Measurements from ENCODE around the gene OAT.

The OAT gene

DNA sequence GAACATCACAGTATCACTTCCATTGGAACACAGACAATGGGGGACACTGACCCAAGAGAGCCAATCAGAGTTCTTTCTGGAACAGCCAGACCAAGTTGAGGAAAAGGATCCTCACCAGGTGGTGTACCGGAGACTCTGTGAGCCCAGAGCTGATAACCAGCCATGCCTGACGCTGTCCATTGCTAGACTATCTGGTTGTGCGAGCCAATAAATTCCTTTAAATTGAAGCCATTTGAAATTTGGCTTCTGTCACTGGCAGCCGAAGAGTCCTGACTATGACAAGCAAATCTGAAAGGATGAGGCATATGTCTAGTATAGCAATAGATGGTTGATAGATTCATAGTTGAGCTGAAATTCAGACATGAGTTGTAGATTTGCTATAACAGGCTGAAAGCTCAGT, 39.8 kb upstream of the OAT start:
- Histone ChIP-seq H3K4me3 (replicated peaks; ENCODE audit: insufficient read depth, low read length) (no peak overlapping the region), H3K27ac (replicated peaks) (no peak overlapping the region), H3K27me3 (ENCODE audit: insufficient read depth, poor library complexity, severe bottlenecking) (peaks cover 14% of the 10 kb centered on the region)
- no peak for DNase-seq (ENCODE audit: low read depth in 1 of 2, low spot score in 1 of 2)
- TF ChIP-seq, protein P1, sequence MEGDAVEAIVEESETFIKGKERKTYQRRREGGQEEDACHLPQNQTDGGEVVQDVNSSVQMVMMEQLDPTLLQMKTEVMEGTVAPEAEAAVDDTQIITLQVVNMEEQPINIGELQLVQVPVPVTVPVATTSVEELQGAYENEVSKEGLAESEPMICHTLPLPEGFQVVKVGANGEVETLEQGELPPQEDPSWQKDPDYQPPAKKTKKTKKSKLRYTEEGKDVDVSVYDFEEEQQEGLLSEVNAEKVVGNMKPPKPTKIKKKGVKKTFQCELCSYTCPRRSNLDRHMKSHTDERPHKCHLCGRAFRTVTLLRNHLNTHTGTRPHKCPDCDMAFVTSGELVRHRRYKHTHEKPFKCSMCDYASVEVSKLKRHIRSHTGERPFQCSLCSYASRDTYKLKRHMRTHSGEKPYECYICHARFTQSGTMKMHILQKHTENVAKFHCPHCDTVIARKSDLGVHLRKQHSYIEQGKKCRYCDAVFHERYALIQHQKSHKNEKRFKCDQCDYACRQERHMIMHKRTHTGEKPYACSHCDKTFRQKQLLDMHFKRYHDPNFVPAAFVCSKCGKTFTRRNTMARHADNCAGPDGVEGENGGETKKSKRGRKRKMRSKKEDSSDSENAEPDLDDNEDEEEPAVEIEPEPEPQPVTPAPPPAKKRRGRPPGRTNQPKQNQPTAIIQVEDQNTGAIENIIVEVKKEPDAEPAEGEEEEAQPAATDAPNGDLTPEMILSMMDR (IDR thresholded peaks at IDR 0.05; ENCODE audit: insufficient read depth, low read length): no peak
- TF ChIP-seq SPI1 (IDR thresholded peaks at IDR 0.05; ENCODE audit: borderline replicate concordance, low read depth): no peak
- TF ChIP-seq POLR2AphosphoS5 (IDR thresholded peaks at IDR 0.05; ENCODE audit: low read depth): no peak
- TF ChIP-seq GABPA (IDR thresholded peaks at IDR 0.05; ENCODE audit: low read depth): no peak
- TF ChIP-seq, protein P2, sequence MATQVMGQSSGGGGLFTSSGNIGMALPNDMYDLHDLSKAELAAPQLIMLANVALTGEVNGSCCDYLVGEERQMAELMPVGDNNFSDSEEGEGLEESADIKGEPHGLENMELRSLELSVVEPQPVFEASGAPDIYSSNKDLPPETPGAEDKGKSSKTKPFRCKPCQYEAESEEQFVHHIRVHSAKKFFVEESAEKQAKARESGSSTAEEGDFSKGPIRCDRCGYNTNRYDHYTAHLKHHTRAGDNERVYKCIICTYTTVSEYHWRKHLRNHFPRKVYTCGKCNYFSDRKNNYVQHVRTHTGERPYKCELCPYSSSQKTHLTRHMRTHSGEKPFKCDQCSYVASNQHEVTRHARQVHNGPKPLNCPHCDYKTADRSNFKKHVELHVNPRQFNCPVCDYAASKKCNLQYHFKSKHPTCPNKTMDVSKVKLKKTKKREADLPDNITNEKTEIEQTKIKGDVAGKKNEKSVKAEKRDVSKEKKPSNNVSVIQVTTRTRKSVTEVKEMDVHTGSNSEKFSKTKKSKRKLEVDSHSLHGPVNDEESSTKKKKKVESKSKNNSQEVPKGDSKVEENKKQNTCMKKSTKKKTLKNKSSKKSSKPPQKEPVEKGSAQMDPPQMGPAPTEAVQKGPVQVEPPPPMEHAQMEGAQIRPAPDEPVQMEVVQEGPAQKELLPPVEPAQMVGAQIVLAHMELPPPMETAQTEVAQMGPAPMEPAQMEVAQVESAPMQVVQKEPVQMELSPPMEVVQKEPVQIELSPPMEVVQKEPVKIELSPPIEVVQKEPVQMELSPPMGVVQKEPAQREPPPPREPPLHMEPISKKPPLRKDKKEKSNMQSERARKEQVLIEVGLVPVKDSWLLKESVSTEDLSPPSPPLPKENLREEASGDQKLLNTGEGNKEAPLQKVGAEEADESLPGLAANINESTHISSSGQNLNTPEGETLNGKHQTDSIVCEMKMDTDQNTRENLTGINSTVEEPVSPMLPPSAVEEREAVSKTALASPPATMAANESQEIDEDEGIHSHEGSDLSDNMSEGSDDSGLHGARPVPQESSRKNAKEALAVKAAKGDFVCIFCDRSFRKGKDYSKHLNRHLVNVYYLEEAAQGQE (IDR thresholded peaks at IDR 0.05; ENCODE audit: insufficient replicate concordance, low read depth): no peak

DNA sequence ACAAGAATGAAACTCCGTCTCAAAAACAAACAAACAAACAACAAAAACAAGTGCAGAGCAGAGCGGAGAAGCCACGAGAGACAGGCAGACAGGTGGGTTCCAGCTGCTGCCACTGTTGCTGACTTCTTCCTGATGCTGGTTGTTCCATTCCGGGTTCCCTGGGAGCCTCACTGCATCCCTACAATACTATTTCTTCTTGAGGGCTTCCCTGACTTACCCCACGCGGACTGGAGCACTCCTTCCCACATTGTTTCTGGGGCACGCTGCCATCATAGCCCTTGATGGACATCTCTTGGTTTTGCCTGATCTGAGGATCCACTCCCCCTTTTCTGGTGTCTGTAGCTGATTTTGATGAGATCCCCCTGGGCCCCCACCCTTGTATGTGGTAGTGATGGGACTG, 36.7 kb upstream of the OAT start:
- H3K4me3 ChIP-seq (replicated peaks; ENCODE audit: insufficient read depth, low read length): no peak overlapping the region
- H3K27ac ChIP-seq (replicated peaks): no peak overlapping the region
- peaks cover 39% of the 10 kb centered on the region for H3K27me3 ChIP-seq (ENCODE audit: insufficient read depth, poor library complexity, severe bottlenecking)
- DNase-seq (ENCODE audit: low read depth in 1 of 2, low spot score in 1 of 2): no peak
- TF ChIP-seq, protein P1 (IDR thresholded peaks at IDR 0.05; ENCODE audit: insufficient read depth, low read length): no peak
- TF ChIP-seq POLR2AphosphoS5 (IDR thresholded peaks at IDR 0.05; ENCODE audit: low read depth): no peak
- TF ChIP-seq, protein P2 (IDR thresholded peaks at IDR 0.05; ENCODE audit: insufficient replicate concordance, low read depth): no peak

DNA sequence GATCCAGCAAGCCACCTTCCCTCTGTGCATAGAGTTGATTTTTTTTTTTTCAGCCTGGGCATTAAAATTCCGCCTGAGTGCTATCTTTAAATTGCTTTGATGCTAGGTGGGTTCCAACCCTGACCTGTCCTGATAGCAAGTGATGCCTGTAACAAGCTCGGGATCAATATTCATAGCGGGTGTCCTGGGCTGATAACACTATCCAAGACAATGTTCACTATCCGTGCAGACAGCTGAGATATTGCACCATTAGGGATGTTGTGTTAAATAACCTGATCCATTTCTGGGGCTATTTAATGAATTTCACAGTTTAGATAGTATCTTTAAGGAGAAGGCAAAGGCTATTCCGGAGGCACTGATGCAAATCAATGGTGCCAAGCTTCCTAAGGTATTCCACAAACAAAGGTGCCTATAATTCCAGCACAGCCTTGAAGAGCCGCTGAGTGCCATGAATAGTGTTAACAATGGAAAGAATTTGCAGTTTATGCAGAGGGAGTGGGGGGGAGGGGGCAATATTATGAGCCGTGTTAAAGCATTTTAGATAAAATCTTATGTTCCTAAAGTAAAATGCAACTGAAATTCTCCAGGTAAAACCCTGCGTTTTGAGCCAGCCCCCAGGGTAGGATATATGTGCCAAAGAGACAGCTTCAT, 35.4 kb upstream of the OAT start:
- no peak for DNase-seq (ENCODE audit: low read depth in 1 of 2, low spot score in 1 of 2)
- Histone ChIP-seq H3K4me3 (replicated peaks; ENCODE audit: insufficient read depth, low read length) (no peak overlapping the region), H3K27me3 (ENCODE audit: insufficient read depth, poor library complexity, severe bottlenecking) (peaks cover 50% of the 10 kb centered on the region), H3K27ac (replicated peaks) (no peak overlapping the region)
- TF ChIP-seq SPI1 (IDR thresholded peaks at IDR 0.05; ENCODE audit: borderline replicate concordance, low read depth): no peak
- TF ChIP-seq, protein P2 (IDR thresholded peaks at IDR 0.05; ENCODE audit: insufficient replicate concordance, low read depth): no peak
- TF ChIP-seq POLR2AphosphoS5 (IDR thresholded peaks at IDR 0.05; ENCODE audit: low read depth): no peak
- TF ChIP-seq, protein P1 (IDR thresholded peaks at IDR 0.05; ENCODE audit: insufficient read depth, low read length): no peak
- TF ChIP-seq GABPA (IDR thresholded peaks at IDR 0.05; ENCODE audit: low read depth): no peak
